ENCODE results near the gene PDK2. TPM values are rescaled to one million over a fixed set of nuclear protein-coding genes. Genes with fewer than 3 reads are reported as not detected.

Gene PDK2
- total RNA-seq, 4 donors from 2014 or later, result 33.2 to 114 (median 69.6) TPM

GRCh38 chr17:50111673-50112655, 16.8 kb downstream of the PDK2 start:
- DNase-seq (ENCODE audit: low spot score in 2 of 2), result peak in 1 of 2 donors; percentile 62
- Histone ChIP-seq H3K27me3 (no peaks in the 10 kb centered on the region), H3K4me3 (no peak overlapping the region), H3K9me3 (no peaks in the 10 kb centered on the region), H3K27ac (peak overlapping the region; percentile 67), H3K4me1 (peaks cover 26% of the 10 kb centered on the region), H3K36me3 (peaks cover 38% of the 10 kb centered on the region)
- TF ChIP-seq EP300 (IDR thresholded peaks at IDR 0.05) (no peak), POLR2AphosphoS5 (IDR thresholded peaks at IDR 0.05) (no peak)
- WGBS, result 60% methylated on average over 8 of the region's 14 CpGs

DNA sequence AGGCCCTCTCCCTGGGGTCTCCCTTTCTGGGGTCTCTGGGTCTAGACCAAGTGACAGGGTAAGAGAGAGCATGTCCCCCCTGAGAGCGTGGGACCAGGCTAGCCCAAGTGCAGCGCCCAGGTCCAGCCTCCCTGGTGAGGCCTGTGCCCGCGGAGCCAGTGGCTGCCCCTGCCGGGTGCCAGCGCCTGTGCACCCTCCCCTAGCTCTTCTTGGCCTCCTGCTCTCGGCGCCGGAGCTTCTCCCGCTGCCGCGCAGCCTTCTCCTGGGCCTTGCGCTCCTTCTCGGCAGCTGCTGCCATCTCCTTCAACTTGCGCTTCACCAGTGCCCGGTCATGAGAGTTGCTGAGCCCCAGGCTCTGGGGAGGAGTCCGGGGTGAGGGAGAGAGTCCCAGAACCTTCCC, 17.5 kb downstream of the PDK2 start:
- TF ChIP-seq CTCF (IDR thresholded peaks at IDR 0.05) (peak in 1 of 2 donors; percentile 8), POLR2AphosphoS5 (IDR thresholded peaks at IDR 0.05) (no peak)
- no peak overlapping the region for H3K27ac ChIP-seq
- WGBS, result 40% methylated on average over 1 of the region's 17 CpGs
- peaks cover 30% of the 10 kb centered on the region for H3K36me3 ChIP-seq
- no peak for DNase-seq (ENCODE audit: low spot score in 2 of 2)
- no peak overlapping the region for H3K4me3 ChIP-seq
- H3K9me3 ChIP-seq, result no peaks in the 10 kb centered on the region
- H3K27me3 ChIP-seq, result peaks cover 4% of the 10 kb centered on the region
- H3K4me1 ChIP-seq, result peaks cover 33% of the 10 kb centered on the region

DNA sequence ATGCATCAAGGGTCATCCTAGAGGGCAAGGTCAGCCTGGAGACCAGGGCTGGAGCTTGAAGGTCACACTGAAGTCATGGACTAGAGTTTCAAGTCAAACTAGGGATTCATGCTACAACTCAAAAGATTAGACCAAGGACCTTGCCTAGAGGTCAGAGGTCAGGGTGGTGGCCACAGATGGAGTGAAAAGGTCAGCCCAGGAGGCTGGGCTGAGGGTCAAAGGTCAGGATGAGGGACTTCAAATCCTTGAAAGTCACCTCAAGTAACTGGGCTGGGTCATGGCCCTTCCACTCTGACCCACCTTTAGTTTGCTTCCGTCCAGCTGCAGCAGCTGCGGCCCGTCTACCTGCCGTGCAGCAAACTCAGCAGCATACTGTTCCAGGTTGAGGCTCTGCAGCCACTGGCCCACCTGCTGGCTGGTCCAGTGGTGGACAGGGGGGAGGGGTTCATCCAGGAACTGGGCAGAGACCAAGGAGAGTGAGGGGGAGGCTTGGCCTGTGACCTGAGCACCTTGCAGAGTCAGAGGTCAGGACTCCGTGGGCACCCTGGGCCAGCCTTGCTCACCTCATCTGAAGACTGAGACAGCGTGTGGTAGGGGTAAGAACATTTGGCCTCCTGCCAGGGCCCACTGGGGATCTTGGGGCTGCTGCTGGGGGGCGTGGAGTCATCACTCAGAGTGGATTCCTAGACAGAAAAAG, 18.6 kb downstream of the PDK2 start:
- Histone ChIP-seq H3K36me3 (peaks cover 20% of the 10 kb centered on the region), H3K27me3 (peaks cover 13% of the 10 kb centered on the region), H3K9me3 (no peaks in the 10 kb centered on the region), H3K4me1 (peaks cover 34% of the 10 kb centered on the region), H3K27ac (no peak overlapping the region), H3K4me3 (no peak overlapping the region)
- WGBS, result 79% methylated on average over 7 of the region's 7 CpGs
- no peak for DNase-seq (ENCODE audit: low spot score in 2 of 2)
- TF ChIP-seq EP300 (IDR thresholded peaks at IDR 0.05), result no peak
- TF ChIP-seq CTCF (IDR thresholded peaks at IDR 0.05), result no peak
- TF ChIP-seq POLR2A (IDR thresholded peaks at IDR 0.05), result no peak
- no peak for TF ChIP-seq POLR2AphosphoS5 (IDR thresholded peaks at IDR 0.05)

DNA sequence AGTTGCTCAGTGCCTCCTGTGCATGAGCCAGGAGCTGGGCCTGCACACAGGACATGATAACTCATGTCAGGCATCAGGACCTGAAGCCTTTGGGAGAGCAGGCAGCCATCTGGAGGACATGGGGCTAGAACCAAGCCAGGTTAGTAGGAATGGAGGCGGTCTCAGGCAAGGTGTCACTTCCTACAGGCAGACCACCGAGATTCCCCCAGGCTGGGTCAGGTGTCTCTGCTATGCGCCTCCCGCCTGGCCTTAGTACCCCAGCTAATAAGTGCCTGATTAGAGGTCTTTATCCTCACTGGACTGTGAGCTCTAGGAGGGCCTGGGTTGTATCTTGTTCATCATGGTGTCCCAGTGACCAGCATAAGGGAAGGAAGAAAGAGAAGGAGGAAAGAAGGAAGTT, 19.2 kb downstream of the PDK2 start:
- Histone ChIP-seq H3K9me3 (no peaks in the 10 kb centered on the region), H3K27ac (no peak overlapping the region), H3K27me3 (peaks cover 13% of the 10 kb centered on the region), H3K4me1 (peaks cover 34% of the 10 kb centered on the region), H3K4me3 (no peak overlapping the region), H3K36me3 (peaks cover 13% of the 10 kb centered on the region)
- WGBS, result 89% methylated on average over 4 of the region's 4 CpGs
- DNase-seq (ENCODE audit: low spot score in 2 of 2), result no peak
- TF ChIP-seq CTCF (IDR thresholded peaks at IDR 0.05) (no peak), POLR2AphosphoS5 (IDR thresholded peaks at IDR 0.05) (no peak), EP300 (IDR thresholded peaks at IDR 0.05) (no peak), POLR2A (IDR thresholded peaks at IDR 0.05) (no peak)

GRCh38 chr17:50114849-50115357, 19.8 kb downstream of the PDK2 start:
- Histone ChIP-seq H3K4me3 (no peak overlapping the region), H3K9me3 (no peaks in the 10 kb centered on the region), H3K27ac (no peak overlapping the region), H3K36me3 (peaks cover 8% of the 10 kb centered on the region), H3K4me1 (peaks cover 34% of the 10 kb centered on the region), H3K27me3 (peaks cover 13% of the 10 kb centered on the region)
- DNase-seq (ENCODE audit: low spot score in 2 of 2), result no peak
- WGBS, result 23% methylated on average over 6 of the region's 6 CpGs
- TF ChIP-seq CTCF (IDR thresholded peaks at IDR 0.05), result peak in 1 of 2 donors; percentile 55
- no peak for TF ChIP-seq POLR2A (IDR thresholded peaks at IDR 0.05)
- no peak for TF ChIP-seq EP300 (IDR thresholded peaks at IDR 0.05)
- TF ChIP-seq POLR2AphosphoS5 (IDR thresholded peaks at IDR 0.05), result no peak
